Activated T-cell treated with anti-CD3 and anti-CD28 coated beads for 1 hour (primary cell): ENCODE results near the gene OR52A1.
"Not testable (repeated sequence)": the region's sequence is repeated elsewhere in the genome, so short reads cannot be mapped to it uniquely, and the experiment has no call there.

ENCODE experiments used
- DNase-seq: peaks from one replicate; pipeline ENCODE4 v3.0.0-alpha.2; 2020; ENCODE audit warnings: low read depth

The OR52A1 gene

GRCh38 chr11:5154657-5155056 is at the start of gene OR52A1:
Gene OR52A1, minus strand, starts transcription at chr11:5154757. Its CDS starts 2,388 bp downstream, at chr11:5152369.
- no peak for DNase-seq

GRCh38 chr11:5203366-5203765 is 48.8 kb upstream of the OR52A1 start:
- no peak for DNase-seq

DNA sequence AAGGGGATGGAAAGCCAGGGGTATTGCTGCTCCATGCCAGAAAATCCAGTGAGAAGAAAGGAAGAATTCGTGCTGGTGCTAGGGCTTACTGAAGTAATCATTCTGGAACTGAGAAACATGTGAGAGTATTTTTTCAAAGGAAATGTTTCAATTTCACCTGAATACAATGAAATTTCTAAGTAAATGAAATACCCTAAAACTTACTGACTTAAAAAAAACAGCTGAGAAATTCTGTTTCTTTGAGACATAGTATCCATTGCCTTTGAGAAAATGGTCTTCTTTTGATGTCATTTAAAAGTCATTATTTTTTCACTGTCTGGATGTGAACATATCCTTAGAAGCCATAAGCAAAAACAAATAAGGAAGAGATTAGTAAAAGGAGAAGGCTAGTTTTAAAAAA is 46.0 kb upstream of the OR52A1 start, which contains the start of gene OR51V1:
TSS of gene OR51V1 (minus strand) at position 101 of the 400 bp plus-strand sequence. CDS start at position 101, 0 bp downstream.
- DNase-seq, result no peak

GRCh38 chr11:5198285-5198684 is 43.7 kb upstream of the OR52A1 start:
- DNase-seq, result no peak

DNA sequence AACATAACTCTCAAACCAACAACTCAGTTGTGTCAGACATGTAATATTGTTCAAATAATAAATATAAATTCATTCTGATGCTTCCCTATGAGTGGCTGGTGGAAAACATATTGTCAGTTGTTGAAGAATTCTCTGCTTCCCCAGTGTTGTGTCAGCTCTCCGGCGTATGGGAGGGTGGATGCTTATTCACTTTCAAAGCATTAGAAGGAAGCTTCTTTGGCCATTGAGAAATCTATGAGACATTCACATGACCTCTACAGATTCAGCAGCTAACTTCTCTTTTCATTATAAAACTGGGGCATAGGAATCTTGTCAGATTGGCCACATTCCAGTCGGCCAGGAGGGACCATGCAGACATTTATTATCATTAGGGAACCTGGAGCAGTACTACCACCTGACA is 43.0 kb upstream of the OR52A1 start:
- no peak for DNase-seq

DNA sequence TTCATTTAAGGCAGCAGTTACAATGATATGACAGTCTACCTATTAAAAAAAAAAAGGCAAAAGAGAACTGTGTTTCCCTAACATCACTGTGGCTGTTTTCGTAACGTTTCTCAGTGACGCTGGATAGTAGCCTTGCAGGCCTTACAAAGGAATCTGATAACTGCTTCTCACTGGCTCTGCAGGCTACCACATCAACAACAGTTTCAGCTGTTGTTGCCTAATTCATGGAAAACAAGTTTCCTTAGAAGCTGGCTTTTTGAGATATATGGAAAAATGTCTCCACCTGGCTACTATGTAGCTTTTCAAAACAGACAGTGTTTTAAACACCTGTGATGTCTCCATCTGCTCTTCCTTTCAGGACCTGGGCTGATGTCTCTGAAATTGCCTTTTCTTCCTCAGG is 42.2 kb upstream of the OR52A1 start:
- no peak for DNase-seq

DNA sequence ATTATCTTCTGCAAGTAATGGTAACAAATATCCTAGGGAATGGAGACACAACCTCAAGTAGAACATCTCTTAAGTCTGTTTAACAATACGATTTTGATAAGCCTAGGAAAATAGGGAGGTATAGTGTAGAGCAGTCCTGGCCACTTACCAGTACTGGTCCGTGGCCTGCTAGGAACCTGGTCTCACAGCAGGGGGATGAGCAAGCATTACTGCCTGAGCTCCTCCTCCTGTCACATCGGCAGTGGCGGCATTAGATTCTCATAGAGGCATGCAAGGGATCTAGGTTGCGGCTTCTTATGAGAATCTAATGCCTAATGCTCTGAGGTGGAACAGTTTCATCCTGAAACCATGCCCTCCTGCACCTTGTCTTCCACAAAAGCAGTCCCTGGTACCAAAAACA is 41.5 kb upstream of the OR52A1 start:
- no peak for DNase-seq

DNA sequence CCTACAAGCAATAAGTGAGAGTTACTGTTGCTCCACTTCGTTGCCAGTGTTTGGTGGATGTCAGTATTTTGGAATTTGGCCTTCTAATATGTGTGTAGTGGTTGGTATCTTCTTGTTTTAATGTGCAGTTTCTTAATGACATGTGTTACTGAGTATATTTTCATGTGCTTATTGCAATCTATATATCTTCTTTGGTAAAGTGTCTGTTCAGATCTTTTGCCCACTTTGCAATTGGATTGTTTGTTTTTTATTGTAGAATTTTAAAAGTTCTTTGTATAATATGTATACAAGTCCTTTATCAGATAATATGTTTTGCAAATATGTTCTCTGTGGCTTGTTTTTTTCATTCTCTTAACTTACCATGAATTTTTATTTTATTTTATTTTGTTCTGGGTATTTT is 38.2 kb upstream of the OR52A1 start:
- no peak for DNase-seq

DNA sequence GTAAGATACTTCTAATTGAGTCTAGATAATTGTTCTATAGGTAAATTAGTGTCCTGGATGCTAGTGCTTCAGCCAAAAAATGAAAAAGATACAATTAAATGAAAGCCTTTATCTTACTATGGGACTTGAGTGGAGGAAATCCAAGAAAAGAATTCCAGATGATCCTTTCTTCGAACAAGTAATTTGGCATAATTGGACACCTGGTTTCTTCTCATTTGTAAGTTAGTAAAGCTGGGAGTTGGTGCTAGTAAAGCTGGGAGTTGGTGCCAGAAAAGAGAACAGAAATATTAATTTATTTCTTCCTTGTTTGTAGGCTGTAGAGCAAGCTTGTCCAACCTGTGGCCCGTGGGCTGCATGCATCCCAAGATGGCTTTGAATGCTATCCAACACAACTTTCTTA is 33.6 kb upstream of the OR52A1 start:
- no peak for DNase-seq

DNA sequence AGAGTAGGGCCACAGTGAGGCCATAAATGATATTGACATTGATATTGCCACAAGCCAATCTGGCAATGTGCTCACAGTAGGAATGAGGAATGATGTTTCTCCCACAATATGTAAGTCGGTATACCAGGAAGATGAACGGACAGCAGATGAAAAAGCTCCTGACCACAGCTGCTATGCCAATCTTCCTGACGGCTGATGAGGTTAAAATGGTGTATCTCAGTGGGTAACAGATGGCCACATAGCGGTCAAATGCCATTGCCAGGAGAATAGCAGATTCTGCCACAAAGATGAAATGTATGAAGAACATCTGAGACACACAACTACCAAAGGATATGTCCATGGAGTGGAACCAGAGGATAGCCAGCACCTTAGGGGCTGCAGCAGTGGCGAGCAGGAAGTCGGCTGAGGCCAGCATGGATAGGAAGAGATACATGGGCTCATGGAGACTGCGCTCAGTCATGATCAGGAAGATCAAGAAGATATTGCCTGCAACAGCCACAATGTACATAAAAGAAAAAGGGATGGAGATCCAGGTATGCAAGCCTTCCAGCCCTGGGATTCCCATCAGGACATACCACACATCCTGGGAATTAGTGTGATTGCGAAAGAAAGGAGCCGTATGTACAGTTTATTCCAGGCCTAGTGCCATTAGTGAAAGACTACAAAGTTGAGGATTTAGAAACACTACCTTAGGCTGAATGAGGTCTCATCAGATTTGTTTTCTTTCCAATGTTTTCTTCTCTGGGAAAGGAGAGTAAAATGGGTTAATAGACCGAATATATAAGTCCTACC is 23.7 kb upstream of the OR52A1 start:
- no peak for DNase-seq

GRCh38 chr11:5174934-5175333 is 20.4 kb upstream of the OR52A1 start:
- DNase-seq, result no peak

DNA sequence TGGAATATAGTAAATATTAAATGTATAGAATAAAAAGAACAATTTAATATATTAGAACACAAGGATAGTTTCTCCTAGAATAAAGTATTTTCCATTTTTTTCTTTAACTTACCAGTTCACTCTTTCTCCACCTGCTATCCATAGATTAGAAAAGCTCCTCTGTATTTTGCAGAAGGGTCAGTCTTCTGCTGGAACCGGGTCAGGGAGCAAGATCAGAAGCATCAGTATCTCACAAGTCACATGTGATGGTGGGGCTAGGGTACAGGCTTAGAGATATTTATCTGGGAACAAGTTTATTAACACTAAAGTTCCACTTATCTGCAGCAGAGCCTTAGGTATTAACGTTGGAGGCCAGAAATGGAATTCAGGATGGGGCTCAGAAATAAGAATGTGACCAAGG is 17.3 kb upstream of the OR52A1 start:
- DNase-seq, result no peak

DNA sequence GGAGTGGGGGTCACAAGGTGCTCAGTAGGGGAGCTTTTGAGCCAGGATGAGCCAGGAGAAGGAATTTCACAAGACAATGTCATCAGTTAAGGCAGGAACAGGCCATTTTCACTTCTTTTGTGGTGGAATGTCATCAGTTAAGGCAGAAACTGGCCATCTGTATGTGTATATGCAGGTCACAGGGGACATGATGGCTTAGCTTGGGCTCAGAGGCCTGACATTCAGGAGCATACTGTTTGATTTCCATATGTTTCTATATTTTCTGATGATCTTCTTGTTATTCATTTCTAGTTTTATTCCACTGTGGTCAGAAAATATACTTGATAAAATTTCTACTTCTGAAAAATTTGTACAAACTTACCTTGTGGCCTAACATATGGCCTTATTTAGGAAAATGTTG is 11.3 kb upstream of the OR52A1 start:
- DNase-seq, result not testable (repeated sequence)

DNA sequence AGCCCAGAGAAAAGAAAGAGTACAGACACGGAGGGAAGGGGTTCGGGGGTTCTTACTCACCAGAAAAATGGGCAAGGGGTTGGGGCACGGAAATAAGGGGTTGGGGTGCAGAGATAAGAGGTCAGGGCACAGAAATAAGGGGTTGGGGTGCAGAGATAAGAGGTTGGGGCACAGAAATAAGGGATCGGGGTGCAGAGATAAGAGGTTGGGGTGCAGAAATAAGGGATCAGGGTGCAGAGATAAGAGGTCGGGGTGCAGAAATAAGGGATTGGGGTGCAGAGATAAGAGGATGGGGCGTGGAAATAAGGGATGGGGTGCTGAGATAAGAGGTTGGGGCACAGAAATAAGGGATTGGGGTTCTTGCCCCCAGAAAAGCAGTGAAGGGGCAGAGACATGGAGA is 10.2 kb upstream of the OR52A1 start:
- not testable (repeated sequence) for DNase-seq

DNA sequence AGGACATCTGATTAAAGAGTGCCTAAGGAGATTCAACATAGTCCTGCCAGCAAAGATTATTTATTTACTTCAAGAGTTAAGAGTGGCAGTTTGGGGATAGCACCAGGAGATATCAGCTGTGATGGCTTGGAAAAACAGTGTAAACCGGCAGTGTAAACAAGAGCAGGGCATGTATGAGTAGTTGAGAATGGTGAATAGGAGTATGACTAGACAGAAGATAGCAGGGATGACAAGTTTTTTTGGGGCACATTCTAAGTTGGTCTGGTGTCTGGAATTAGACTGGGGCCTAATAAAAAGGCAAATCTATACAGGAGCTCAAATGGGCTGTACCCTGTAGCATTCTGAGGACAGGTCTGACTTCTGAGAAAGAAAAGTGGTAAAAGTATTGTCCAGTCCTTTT is 6.5 kb upstream of the OR52A1 start:
- not testable (repeated sequence) for DNase-seq

DNA sequence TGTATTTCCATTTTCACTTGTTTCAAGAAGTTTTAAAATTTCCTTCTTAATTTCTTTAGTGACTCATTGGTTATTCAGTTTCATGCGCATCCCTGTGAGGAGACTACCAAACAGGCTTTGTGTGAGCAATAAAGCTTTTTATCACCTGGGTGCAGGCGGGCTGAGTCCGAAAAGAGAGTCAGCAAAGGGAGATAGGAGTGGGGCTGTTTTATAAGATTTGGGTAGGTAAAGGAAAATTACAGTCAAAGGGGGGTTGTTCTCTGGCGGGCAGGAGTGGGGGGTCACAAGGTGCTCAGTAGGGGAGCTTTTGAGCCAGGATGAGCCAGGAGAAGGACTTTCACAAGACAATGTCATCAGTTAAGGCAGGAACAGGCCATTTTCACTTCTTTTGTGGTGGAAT is 5.7 kb upstream of the OR52A1 start:
- DNase-seq, result not testable (repeated sequence)

DNA sequence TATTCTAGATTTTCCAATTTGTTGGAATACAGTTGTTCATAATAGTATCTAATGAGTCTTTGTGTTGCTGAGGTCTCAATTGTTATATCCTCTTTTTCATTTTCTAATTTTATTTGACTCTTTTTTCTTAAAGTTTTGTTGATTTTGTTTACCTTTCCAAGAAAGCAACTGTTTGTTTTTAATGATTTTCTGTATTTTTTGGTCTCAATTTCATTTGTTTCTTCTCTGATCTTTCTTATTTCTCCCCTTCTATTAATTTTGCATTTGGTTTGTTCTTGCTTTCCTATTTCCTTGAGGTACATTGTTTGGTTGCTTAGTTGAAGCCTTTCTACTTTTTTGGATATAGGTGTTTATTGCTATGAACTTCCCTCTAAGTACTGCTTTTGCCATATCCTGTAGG is 5.2 kb upstream of the OR52A1 start:
- no peak for DNase-seq

DNA sequence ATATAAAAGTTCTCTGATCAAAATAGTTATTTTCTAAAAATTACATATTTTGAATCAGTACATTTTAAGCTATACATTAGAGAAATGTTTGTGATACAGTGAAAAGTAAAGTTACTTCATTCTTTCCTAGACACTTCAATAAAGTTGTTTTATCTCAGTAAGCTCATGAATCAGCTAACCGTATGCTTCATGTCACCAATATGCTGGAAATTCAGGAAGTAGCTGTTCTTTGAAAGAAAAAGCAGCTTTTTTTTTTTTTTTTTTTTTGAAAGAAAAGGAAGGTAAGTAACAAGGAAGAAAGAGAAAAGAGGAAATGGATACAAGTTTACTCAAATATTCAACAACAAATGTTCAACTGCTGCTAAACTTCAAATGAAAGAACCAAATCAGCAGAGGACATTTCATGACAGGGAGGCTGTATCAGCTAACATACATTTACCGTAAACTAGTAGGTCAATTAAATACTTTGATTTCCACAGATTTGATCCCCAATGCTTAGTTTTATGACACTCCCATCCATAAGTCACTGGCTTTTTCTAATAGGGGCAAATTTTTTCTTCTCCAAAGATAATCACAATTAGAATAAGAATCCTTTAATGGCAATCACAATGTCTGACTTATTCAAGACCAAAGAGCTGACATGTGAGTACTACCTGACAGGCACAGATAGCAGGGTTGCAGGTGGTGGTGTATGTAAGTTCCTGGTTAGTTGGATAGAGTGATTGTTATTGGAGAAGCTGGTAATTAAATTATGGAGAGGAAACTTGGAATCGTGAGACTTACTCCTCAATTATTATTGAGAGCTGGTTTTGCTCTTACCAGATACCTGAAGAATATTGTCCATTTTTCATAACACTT is 754 bp downstream of the OR52A1 start:
- no peak for DNase-seq

DNA sequence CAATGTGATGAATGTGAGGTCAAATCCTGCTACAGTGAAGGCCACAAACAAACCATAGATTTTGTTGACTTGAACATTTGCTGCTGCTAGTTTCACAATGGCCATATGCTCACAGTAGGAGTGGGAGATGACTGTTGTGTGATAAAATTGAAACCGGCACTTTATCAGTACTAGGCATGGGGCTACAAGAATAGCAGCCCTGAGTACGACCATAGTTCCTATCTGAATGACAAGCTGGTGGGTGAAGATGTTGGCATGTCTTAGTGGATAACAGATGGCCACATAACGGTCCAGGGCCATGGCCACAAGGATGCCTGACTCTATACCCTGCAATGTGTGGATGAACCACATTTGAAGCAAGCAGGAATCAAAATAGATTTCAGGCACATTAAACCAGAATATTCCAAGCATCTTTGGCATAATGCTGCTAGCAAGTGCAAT is 2.8 kb downstream of the OR52A1 start:
- no peak for DNase-seq

DNA sequence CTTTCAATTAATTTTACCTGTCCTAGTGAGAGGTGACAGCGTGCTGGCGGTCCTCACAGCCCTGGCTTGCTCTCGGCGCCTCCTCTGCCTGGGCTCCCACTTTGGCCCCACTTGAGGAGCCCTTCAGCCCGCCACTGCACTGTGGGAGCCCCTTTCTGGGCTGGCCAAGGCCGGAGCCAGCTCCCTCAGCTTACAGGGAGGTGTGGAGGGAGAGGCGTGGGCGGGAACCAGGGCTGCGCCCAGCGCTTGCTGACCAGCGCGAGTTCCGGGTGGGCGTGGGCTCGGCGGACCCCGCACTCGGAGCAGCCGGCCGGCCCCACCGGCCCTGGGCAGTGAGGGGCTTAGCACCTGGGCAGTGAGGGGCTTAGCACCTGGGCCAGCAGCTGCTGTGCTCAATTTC is 10.4 kb downstream of the OR52A1 start:
- not testable (repeated sequence) for DNase-seq

GRCh38 chr11:5137996-5138395 is 16.6 kb downstream of the OR52A1 start, which contains the start of gene OR52A5:
Gene OR52A5, minus strand, starts transcription at chr11:5138356. Its CDS starts 5,714 bp downstream, at chr11:5132642.
- DNase-seq, result no peak

- DNase-seq, result no peak
These were observed 17.5 kb downstream of the OR52A1 start for GRCh38 chr11:5137014-5137413.

GRCh38 chr11:5136261-5136660 is 18.3 kb downstream of the OR52A1 start:
- DNase-seq, result no peak
